ENCODE data around the gene BICC1.

- no peak for TF ChIP-seq POLR2AphosphoS5 (IDR thresholded peaks at IDR 0.05; ENCODE audit: low read depth, low read length)
- no peak for TF ChIP-seq EZH2 (IDR thresholded peaks at IDR 0.05; ENCODE audit: low read depth, low read length, severe bottlenecking)
- TF ChIP-seq ZNF274 (IDR thresholded peaks at IDR 0.05; ENCODE audit: borderline replicate concordance, extremely low read depth, low read length): no peak
- no peak for TF ChIP-seq MAX (IDR thresholded peaks at IDR 0.05)
- no peak for TF ChIP-seq YY1 (IDR thresholded peaks at IDR 0.05; ENCODE audit: low read depth, low read length)
- no peak for TF ChIP-seq CTCF (IDR thresholded peaks at IDR 0.05; ENCODE audit: control extremely low read depth in 1 of 3, insufficient read depth in 1 of 3, low read depth in 1 of 3, low read length in 3 of 3)
- no peak for TF ChIP-seq SIN3A (conservative IDR thresholded peaks at IDR 0.05 in 1 of 2, IDR thresholded peaks at IDR 0.05 in 1 of 2; ENCODE audit: low read depth in 1 of 2, low read length in 2 of 2)
- TF ChIP-seq RNF2 (IDR thresholded peaks at IDR 0.05; ENCODE audit: borderline replicate concordance, low read depth, low read length, missing control alignments, poor library complexity, severe bottlenecking): no peak
- no peak for TF ChIP-seq POLR2A (IDR thresholded peaks at IDR 0.05; ENCODE audit: control extremely low read depth in 1 of 2, low read depth in 2 of 2, low read length in 2 of 2)
- no peak for TF ChIP-seq GABPA (IDR thresholded peaks at IDR 0.05; ENCODE audit: borderline replicate concordance, insufficient read depth, low read length)
- TF ChIP-seq SAP30 (IDR thresholded peaks at IDR 0.05; ENCODE audit: insufficient read depth, insufficient replicate concordance, low read length): no peak
- TF ChIP-seq EP300 (IDR thresholded peaks at IDR 0.05; ENCODE audit: borderline replicate concordance in 1 of 2, low read depth in 2 of 2, low read length in 2 of 2): no peak
Observed at GRCh38 chr10:58779594-58779993, 266.9 kb downstream of the BICC1 start.
